Right hindlimb (tissue), 1 donor: ENCODE measurements around the gene OR2T2.
"Not testable (repeated sequence)": the region's sequence is repeated elsewhere in the genome, so short reads cannot be mapped to it uniquely, and the experiment has no call there.

Experiments
- DNase-seq: peaks from one replicate; pipeline ENCODE4 v3.0.0-alpha.2; 2018

OR2T2 gene

GRCh38 chr1:248453619-248454018, 8.2 kb downstream of the OR2T2 start:
- not testable (repeated sequence) for DNase-seq

- not testable (repeated sequence) for DNase-seq
Observed at GRCh38 chr1:248455045-248455444, 9.6 kb downstream of the OR2T2 start.

- DNase-seq: not testable (repeated sequence)
Observed at GRCh38 chr1:248456635-248457034, 11.2 kb downstream of the OR2T2 start.

GRCh38 chr1:248459117-248459516, 13.7 kb downstream of the OR2T2 start:
- DNase-seq: not testable (repeated sequence)

GRCh38 chr1:248471154-248471553, 25.7 kb downstream of the OR2T2 start:
- DNase-seq: no peak

GRCh38 chr1:248472111-248472510, 26.7 kb downstream of the OR2T2 start:
- DNase-seq: not testable (repeated sequence)

GRCh38 chr1:248473051-248473450, 27.6 kb downstream of the OR2T2 start, which contains the start of gene OR2T3:
OR2T3 (plus strand) TSS chr1:248473351; CDS start chr1:248473351, 0 bp downstream.
- not testable (repeated sequence) for DNase-seq

GRCh38 chr1:248475660-248476059, 30.2 kb downstream of the OR2T2 start:
- not testable (repeated sequence) for DNase-seq

- DNase-seq: not testable (repeated sequence)
Observed at GRCh38 chr1:248481686-248482579, 36.5 kb downstream of the OR2T2 start.

GRCh38 chr1:248488289-248488688, 42.9 kb downstream of the OR2T2 start, which contains the start of gene OR2T5:
OR2T5 (plus strand) TSS chr1:248488589; CDS start chr1:248488589, 0 bp downstream.
- DNase-seq: not testable (repeated sequence)

- DNase-seq: not testable (repeated sequence)
Observed at GRCh38 chr1:248496661-248497060, 51.2 kb downstream of the OR2T2 start.

- not testable (repeated sequence) for DNase-seq
Observed at GRCh38 chr1:248500305-248501035, 55.0 kb downstream of the OR2T2 start.
